HG03045 (cell line): ENCODE data around the gene PALLD.

Source experiments
- ATAC-seq: cut with Tn5 transposase; IDR thresholded peaks from one replicate; pipeline ENCODE4 v1.9.1; 2021; ENCODE audit warnings: mild to moderate bottlenecking, moderate library complexity; ENCODE audit not compliant: unreplicated experiment

PALLD gene

DNA sequence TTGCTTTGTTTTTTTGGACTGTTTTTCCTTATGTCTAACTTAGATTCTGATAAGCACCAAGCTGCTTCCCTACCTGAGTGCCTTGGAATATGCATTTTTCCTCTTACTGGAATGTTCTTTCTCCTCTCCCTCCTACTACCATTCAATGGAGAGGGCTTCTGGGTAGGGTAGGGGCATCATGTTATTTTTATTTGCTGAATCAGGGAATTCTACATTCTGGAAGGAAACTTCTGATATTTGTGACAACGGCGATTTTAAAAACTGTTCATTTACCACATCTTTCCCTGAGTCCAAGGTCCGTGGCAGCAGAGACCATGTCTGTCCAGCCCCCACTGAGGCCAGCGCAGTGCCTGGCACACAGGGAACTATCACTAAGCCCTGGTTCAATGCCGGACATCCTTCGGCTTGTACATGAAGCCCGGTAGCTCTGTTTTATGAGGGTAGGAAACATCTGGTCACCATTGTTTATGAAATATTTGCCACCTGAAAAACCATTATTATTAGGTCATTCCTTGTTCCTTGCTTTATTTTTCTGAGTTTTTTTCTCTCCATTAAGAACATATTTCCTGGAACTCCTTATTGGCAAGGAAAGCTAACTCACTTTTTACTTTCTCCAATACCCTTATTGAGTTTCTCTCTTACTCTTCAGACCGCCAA is 57.0 kb downstream of the PALLD start:
- ATAC-seq = no peak

DNA sequence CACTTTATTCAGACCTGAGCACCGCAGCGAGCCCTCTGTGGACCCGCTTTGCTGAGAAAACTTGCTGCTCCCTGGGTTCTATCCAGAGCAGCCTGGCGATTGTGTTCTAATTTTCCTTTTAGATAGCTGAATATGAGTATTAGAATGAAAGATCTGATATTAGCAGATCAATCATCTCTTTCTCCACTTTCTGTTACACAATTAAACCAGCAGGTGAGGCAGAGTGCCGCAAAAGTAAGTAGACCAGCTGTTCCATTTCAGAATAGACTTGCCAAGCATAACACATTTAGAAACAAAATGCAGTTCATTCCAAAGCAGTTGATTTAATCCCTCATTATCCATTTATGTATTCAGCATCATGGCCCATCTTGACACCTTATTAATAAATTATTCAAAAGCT is 58.6 kb downstream of the PALLD start:
- no peak for ATAC-seq

DNA sequence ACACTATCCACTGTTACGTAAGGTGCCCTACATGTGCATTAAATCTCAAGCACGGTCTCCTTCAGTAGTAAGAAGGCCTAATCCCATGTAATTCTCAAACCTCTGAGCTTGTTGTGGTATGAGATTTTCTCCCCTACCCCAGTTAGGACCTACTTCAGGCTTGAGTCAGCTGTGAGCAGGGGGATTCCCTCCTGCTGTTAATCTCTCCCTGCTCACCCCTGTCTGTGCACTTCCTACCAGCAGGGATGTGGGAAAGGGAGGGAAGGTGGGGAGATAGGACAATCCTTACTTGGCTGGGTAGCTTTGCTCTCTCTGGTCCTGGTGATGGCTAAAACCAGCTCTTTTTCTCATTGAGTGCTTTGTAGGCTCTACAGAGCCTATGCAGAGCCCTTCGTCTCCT is 60.8 kb downstream of the PALLD start:
- no peak for ATAC-seq

DNA sequence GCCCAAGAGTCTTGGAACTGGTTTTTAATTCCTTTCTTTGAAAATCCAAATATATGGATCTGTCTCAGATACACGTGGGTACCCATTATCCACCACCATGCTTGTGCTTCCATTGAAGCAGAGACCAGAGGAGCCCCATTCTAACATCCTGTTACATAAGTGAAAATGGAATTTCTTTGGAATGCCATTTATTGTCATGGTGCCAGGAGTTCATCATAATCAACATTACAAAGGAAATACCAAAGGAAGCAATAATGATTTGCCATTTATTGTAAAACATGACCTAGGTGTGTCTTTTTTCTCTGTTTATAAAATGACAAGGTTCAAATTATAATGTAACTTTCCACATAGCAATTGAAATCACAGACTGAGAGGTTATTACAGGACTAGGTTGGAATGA is 61.7 kb downstream of the PALLD start:
- ATAC-seq = no peak

DNA sequence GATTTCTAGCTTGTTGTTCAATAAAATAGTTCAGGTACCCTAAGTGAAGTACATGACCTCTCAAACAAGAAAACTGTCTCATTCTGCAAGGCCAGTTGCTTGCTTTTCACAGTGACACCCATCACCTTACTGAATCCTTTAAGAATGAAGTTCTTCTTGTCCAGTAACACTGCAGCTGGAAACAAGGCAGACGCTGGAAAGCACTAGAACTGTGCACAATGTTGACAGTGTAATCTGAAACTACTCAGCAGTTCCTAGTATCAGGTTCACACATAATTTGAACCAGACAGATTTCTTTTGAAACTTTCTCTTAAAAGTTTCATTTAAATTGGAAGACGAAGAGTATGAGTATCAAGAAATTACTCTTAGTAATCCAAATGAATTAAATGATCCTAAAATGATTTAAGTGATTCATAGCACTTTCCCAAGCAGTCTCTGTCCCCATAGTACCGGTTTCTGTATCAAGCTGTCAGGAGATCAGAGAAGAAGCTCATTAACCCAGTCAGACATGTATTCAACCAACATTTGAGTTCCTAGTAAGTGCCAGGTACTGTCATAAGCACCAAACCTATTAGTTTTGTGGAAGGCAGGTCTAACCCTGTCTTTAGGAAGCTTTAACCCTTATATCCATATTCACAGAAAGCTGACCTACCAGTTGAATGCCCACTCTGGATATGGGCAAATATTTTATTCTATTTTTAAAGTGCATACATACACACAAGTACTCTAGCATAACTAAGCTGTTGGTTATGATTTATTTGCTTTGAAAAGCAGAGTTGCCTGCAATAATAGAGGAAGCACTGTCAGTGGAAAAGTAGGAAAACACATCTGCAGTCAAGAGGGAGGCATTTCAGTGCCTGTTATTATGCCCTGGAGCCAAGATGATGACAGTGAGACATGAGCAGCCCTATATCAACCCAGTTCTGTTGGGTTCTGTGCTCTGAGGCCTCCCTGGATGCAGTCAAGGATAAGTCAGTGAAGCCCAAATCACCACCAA is 63.6 kb downstream of the PALLD start:
- no peak for ATAC-seq

DNA sequence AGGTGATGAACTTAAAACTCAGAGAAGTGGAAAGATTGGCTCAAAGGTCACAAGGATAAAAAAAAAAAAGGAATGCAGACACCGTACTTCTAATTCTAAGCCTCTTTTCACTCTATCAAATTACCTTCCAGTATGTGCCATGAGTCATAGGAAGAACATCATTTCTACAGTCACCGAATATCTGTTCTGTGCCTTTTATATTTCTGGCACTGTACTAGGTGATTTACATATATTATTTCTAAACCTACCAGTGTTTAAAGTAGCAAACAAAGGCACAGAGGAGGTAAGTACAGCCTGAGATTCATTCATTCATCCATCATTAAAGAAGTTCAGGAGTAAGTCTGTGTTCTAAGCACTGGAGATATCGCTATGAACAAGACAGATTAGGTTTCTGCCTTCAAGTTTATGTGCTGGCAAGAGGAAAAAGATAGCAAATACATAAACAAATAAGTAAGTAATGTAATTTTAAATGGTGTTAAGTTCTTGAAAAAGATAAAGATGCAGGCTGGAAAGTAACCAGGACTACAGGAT is 65.3 kb downstream of the PALLD start:
- ATAC-seq = no peak

DNA sequence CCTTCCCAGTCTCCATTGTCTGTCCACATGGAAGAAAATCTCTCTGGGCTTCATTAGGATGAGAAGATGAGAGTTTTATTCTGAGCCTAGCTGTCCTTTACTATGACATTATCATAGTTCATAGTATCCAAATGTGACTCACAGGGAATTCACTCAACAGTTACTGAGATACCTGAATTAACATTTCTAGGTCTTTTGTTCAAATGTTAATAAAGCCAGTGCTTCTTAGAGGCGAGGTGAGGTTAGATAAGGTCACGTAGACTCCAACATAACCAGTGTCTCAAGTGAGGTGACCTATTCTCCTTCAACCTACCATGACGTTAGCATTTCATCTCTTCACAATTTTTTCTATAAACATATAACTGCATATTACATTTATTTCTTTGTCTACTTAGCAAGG is 67.2 kb downstream of the PALLD start:
- no peak for ATAC-seq

DNA sequence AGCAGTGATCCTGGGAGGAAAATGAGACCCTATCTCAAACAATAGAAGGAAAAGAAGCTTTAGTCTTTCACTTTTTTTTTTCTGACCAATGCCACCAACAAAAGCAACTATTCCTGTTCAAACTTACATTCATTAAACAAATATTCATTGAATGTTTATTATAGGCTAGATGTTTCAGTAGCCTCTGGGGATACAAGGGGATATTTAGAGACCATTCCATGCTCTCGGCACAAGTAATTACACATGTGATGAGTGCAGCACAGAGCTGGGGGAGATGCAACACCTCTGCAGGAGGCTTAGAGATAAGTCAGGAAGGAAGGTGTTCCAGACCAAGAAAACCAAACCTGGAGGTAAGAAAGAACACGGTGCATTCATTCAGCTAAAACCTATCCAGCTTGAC is 68.3 kb downstream of the PALLD start:
- ATAC-seq = no peak

DNA sequence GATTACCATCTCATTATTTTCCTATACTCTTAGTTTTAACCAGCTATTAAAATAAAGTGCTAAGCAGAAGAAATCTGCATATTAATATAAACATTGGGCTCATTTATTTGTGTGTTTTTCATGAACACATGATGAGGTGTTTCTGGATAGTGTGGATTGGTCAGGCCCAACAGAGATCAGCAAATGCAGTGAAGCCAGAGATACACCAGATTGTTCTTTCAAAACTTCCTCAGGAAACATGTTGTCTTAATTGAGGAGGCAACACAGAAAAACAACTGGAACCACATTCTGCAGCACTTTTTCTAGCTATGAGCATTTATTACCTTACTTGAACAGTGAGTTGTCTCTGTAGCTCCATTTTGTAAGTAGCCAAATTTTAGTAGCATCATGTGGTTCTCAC is 69.9 kb downstream of the PALLD start:
- no peak for ATAC-seq

DNA sequence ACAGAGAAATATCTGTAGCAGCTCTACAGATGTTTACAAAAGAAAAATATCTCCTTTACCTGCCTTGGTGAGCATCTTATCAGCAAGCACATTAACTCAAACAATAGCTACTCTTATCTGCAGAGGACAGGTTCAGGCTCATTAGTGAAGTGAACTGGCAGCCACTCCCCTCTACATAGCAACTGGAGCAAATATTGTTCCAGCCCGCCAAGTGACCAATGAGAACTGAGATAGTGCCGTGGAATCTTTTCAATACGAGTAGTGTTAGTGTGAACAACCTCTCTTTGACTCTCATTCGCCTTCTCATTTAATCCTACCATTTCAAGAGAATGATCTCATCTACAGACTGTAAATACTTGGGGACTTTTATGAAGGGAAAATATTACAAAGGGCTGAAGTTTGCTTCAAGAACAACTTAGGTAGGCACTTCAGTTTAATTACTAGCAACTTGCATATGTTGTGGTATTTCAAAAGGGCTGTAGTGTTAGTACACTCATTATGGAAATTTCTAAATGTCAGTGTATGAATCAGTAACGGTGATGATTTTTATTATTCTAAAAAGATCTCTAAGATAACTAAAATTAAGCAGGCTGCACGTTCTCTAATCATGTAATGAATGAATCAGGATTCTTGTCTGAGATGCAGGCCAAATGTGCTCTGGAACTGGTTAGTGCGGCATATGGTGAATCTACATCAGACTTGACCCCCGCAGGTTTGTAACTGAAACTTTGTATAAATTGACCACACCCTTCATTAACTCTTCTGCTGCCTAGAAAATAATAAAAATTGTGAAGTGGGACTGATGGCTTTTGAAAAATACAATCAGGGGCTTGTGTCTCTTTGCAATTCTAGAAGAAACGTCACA is 72.4 kb downstream of the PALLD start:
- ATAC-seq = no peak

DNA sequence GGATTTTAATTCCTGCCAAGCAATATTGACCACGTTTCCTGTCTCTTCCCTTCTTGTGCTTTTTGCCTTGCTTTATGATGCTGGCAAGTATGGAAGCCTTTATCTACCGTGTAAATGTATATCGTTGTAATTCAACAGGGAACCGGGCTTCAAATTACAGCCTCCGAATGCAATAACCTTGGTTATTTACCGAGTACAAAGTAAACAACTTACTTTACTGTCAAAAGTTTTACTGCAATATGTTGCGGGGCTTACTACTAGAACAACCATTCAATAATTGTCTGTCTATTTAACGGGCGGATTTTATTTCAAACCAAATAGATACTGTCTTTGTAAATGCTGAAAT is 73.1 kb downstream of the PALLD start:
- ATAC-seq = no peak

DNA sequence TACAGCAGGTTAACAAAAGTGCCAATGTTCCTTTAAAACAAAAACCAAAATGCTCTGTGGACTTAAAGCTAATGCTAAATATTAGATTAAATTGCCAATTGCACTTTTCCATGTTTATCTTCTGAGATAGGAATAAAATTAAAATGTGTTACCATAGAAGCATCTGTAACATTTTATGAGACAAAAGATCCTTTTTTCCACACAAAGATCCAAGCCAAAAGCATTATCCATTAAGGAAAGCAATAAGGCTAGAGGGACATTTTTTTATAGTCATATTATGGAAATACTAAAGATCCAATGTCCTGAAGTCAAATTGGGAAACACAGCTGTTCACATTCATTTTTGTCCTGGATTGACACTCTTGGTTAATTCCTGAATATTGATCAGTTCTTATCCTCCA is 73.6 kb downstream of the PALLD start:
- no peak for ATAC-seq

DNA sequence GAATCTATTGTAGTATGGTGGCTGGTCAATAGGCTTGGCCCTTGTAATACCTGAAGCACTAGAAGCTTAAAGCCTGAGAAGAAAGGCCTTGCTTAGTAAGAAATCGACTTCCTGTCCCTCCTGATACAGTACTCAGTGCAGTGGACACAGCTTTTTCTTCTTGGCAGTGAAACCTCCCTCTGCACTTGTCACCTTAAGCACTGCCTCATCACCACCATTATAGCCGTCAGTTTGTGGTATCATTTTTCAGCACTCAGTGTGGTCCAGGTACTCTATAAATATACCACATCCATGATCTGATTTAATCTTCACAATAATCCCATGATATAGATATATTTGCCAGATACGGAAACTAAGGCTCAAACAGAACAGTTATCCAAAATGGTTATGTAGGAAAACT is 75.2 kb downstream of the PALLD start:
- no peak for ATAC-seq

DNA sequence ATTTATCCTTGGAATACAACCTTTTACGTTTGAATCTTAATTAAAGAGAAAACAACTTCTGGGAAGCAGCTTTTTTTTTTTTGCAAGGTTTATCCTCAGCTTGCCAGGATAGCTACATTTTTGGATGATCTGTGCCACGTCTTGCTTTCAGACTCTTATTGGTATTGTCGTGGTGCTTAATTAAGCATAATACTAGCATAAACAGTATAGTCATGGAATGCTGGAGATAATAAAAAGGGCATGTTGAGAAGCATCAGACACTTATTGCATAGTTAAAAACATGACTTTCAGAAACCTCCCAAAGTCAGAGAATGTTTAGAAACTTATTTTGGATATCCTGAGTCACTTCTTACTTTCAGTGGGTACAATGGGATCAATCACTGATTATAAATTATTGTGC is 77.0 kb downstream of the PALLD start:
- no peak for ATAC-seq

DNA sequence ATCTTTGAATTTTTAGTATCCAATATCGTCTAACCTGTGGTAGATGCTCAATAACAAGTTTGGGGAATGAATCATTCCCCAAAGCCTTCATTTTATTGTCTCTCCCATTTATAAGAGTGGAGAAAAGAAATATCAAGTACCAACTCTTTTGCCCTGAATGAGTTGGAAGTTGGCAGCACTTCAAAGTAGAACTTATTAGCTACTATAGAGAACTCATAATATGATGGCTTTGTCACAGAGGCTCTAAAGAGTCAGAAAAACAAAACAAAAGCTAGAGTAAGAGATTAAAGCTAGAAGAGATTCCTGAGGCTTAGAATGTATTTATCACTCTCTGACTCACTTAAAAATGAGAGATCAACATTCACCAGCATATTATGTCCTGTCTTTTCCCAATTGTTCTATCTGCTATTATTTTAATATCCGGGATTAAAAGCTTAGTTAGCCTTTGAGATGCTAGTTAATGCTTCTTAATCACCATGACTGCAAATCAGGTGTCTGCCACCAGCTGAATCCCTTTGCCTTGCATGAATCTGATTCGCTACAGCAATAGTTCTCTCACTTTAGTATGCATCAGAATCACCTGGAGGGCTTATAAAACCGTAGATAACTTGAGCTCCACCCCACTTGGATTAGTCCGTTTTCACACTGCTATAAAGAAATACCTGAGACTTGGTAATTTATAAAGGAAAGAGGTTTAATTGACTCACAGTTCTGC is 77.9 kb downstream of the PALLD start:
- no peak for ATAC-seq

DNA sequence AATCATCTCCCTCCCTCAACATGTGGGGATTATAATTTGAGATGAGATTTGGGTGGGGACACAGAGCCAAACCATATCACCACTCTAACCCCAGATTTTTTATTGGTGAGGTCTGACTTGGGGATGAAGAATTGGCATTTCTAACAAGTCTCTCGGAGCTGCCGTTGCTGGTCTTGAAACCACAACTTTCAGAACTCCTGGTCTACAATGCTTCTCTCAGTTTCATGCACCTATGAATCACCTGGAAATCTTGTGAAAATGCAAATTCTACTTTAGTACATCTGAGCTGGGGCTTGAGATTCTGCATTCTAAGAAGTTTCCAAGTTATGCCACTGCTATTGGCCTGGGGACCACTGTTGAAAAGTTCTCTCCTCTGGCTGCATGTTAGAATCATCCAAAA is 78.6 kb downstream of the PALLD start:
- no peak for ATAC-seq

DNA sequence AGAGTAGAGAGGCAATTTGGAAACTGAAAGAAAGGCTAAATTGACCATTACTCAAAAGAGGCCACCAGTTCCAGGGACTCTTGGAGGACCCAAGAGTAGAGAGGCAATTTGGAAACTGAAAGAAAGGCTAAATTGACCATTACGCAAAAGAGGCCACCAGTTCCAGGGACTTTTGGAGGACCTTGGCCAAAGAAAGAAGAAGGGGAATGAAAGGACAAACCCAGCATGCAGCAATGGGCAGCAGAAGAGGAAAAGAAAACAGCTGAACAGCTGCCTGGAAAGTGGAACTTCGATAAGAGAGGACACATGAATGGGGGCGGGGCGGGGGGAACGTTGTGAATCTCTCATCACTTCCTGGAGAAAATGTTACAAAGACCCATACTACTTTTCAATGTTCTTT is 80.8 kb downstream of the PALLD start:
- no peak for ATAC-seq

DNA sequence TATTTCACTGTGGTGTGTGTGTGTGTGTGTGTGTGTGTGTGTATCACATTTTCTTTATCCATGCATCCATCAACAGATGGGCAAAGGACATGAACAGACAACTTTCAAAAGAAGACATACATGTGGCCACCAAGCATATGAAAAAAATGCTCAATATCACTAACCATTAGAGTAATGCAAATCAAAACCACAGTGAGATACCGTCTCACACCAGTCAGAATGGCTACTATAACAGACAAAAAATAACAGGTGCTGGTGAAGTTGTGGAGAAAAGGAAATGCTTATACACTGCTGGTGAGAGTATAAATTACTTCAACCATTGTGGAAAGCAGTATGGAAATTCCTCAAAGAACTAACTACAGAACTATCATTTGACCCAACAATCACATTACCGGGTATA is 83.4 kb downstream of the PALLD start:
- no peak for ATAC-seq

DNA sequence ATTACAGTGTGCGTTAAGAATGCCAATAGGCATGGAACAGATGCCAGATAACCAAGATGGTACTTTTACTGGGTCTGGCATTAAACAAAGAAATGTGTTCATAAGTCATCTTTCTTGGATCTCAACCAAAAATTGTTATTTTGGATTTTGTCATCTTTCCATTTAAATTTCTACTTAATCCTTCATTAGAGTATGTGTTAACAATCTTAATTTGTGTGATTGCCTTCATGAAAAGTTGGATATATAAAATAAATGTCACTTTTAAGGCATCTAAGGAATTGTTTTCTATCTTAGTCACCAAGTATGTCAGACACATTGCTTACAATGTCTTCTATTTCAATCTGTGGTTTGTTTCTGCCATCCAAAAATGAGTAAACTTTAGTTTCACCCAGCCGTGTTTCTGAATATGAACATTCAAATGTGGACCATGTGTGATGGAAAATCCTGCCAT is 87.5 kb downstream of the PALLD start:
- no peak for ATAC-seq
